Stimulated activated naive CD4-positive, alpha-beta T cell (primary cell): Measurements from ENCODE around the gene MED9.

ENCODE experiments used
- DNase-seq, 6 experiments: peaks; one replicate each; lab custom pipeline; 2025; lab: John Stamatoyannopoulos, UW

The MED9 gene

GRCh38 chr17:17504341-17505140 is 27.7 kb downstream of the MED9 start:
- DNase-seq = no peak

- DNase-seq = no peak
Observed at GRCh38 chr17:17505151-17505550, 28.4 kb downstream of the MED9 start.

GRCh38 chr17:17505610-17506171 is 28.9 kb downstream of the MED9 start:
- DNase-seq = no peak

GRCh38 chr17:17506181-17506741 is 29.5 kb downstream of the MED9 start:
- no peak for DNase-seq

- DNase-seq = no peak
Observed at GRCh38 chr17:17506893-17507464, 30.2 kb downstream of the MED9 start.

GRCh38 chr17:17507465-17508011 is 30.7 kb downstream of the MED9 start:
- no peak for DNase-seq

- no peak for DNase-seq
Observed at GRCh38 chr17:17508019-17508535, 31.3 kb downstream of the MED9 start.

- no peak for DNase-seq
Observed at GRCh38 chr17:17508646-17509591, 32.1 kb downstream of the MED9 start.

- no peak for DNase-seq
Observed at GRCh38 chr17:17509601-17510425, 33.0 kb downstream of the MED9 start.

GRCh38 chr17:17510456-17511292 is 33.9 kb downstream of the MED9 start:
- DNase-seq = no peak

GRCh38 chr17:17511293-17511741 is 34.5 kb downstream of the MED9 start:
- DNase-seq = no peak

GRCh38 chr17:17511881-17512858 is 35.4 kb downstream of the MED9 start:
- DNase-seq = no peak

GRCh38 chr17:17512866-17513265 is 36.1 kb downstream of the MED9 start:
- DNase-seq = no peak

GRCh38 chr17:17513626-17514025 is 36.8 kb downstream of the MED9 start:
- no peak for DNase-seq

- DNase-seq = no peak
Observed at GRCh38 chr17:17514361-17514992, 37.7 kb downstream of the MED9 start.

- DNase-seq = no peak
Observed at GRCh38 chr17:17514993-17515933, 38.5 kb downstream of the MED9 start.
